Measurements from ENCODE around the gene DPP9.
A peak's percentile ranks its signal among the peaks of the same experiment; 100 is the strongest.
"Not testable (repeated sequence)": the region's sequence is repeated elsewhere in the genome, so short reads cannot be mapped to it uniquely, and the experiment has no call there.

The DPP9 gene

GRCh38 chr19:4740092-4740491 lies 16.4 kb upstream of the DPP9 start:
- no peak for DNase-seq (ENCODE audit: low read depth in 2 of 2, low spot score in 1 of 2)

GRCh38 chr19:4738734-4739133 lies 15.1 kb upstream of the DPP9 start:
- DNase-seq (ENCODE audit: low read depth in 2 of 2, low spot score in 1 of 2), result no peak

DNA sequence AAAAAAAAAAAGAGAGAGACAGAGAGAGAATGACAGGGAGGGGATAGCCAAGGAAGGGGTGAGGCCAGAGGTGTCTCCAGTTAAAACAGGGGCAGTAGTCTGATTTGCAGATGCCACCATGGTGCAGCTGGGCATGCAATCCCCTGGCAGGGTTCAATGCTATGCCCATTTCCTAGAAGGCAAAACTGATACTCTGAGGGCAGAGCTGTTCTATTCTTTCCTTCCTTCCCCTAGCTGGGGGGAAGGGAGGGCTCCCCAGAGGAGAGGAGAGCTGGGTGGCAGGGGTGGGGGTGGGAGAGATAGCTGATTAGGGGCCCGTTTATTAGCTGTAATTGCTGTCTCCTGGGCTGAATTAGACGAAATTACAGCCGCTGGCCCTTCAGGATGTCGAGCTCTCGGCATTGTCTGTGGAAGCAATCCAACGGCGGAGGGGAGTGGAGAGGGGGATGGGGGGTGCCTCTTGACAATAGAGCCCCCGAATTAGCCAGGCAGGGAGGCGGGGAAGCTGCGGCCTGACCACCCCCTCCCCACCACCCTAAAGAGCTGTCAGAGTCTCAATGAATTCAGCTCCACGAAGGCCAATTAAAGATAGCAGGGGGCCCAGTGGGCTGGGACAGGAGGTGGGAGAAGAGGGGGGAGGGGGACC lies 14.4 kb upstream of the DPP9 start:
- DNase-seq (ENCODE audit: low read depth in 2 of 2, low spot score in 1 of 2), result no peak

DNA sequence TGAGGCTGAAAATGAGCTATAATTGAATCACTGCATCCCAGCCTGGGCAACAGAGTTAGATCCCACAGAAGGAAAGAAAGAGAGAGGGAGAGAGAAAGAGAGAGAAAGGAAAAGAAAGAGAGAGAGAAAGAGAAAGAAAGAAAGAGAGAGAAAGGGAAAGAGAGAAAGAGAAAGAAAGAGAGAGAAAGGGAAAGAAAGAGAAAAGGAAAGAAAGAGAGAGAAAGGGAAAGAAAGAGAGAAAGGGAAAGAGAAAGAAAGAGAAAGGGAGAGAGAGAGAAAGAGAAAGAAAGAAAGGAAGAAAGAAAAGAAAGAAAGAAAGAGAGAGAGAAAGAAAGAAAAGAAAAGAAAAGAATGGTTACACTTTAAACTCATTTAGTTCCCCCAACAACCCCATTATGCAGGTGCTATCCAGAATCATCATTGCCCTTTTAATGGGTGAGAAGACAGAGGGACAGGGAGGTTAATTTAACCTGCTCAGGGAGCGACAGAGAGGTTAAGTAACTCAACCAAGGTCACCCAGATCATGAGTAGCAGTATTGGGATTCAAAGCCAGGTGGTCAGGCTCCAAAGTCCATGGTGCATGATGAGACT lies 10.2 kb upstream of the DPP9 start:
- no peak for DNase-seq (ENCODE audit: low read depth in 2 of 2, low spot score in 1 of 2)

GRCh38 chr19:4732680-4733114 lies 9.1 kb upstream of the DPP9 start:
- peak in 1 of 2 donors; percentile 37 for DNase-seq (ENCODE audit: low read depth in 2 of 2, low spot score in 1 of 2)

GRCh38 chr19:4730740-4731171 lies 7.1 kb upstream of the DPP9 start:
- peak in 1 of 2 donors; percentile 37 for DNase-seq (ENCODE audit: low read depth in 2 of 2, low spot score in 1 of 2)

GRCh38 chr19:4728871-4729270 lies 5.2 kb upstream of the DPP9 start:
- no peak for DNase-seq (ENCODE audit: low read depth in 2 of 2, low spot score in 1 of 2)

DNA sequence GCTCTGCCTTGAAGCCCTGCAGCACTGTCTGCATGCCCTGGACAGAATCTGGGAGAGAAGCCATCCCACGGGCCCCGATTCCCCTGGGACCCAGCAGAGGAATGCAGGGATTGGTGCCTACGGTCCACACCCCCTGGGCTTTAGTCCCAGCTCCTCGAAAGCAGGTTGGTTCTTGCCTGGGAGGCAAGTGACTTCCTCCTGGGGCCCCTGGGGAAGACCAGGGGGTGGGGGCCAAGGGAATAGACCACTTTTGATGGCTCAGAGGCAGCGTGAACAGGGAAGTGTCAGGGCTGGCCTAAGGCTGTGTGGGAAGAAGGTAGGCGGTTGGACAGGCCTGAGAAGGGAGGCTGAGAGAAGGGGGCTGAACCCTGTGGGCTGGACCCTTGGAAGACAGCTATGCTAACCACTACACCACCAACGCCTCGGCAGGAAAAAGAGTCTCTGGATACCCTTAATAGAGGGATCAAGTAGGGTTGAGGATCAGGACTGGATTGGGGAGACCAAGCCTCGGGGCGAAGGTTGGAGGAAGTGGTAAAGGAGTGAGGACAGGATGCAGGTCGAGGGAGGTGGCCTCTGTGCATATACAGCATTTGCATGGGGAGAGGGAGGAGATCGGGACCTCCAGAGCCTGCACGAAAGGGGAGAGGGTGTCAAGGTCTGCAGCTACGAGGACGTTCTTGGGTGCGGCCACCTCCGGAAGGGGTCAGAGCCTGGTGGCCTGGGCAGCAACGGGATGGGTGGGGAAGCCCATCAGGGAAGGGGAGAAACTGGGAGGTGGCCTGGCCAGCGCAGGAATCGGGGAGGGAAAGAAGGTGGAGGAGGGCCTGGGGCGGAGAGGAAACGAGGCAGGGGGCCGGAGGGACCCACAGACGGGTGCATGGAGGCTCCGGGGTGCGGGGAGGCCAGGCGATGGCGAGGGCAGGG lies 709 bp downstream of the DPP9 start:
- no peak for DNase-seq (ENCODE audit: low read depth in 2 of 2, low spot score in 1 of 2)

- no peak for DNase-seq (ENCODE audit: low read depth in 2 of 2, low spot score in 1 of 2)
Measured at GRCh38 chr19:4721196-4721595, 2.4 kb downstream of the DPP9 start.

- no peak for DNase-seq (ENCODE audit: low read depth in 2 of 2, low spot score in 1 of 2)
Measured at GRCh38 chr19:4720037-4720700, 3.5 kb downstream of the DPP9 start.

- DNase-seq (ENCODE audit: low read depth in 2 of 2, low spot score in 1 of 2), result no peak
Measured at GRCh38 chr19:4719499-4719866, 4.2 kb downstream of the DPP9 start.

DNA sequence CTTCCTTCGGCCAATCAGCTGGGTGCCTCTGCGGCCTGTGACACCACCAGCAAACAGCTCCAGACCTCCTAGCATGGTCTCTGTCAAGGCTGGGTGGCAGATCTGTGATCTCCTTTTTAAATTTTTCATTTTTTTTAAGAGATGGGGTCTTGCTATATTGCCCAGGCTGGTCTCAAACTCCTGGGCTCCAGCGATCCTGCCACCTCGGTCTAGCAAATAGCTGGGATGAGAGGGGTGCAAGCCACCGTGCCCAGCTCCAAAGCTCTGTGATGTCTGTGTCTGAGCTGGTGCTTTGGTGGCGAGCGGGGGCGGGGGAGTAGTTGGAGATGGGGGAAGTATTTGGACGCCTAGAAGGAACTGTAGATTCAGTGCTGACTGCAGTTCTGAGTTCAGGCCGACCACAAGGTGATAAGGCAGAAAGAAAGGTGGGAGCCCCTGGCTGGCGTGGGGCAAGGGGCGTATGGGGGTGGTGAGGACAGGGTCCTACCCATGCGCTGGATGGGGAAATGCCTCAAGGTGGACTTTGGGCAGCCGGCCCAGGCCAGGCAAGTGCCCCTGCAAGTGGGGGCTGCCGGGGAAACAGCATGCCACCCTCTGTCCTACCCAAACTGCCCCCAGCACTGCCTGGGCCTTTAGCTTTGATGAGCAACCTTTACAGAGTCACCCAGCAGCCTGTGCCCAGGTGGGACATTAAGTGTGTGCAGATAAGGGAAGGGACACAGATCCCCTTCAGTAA lies 5.5 kb downstream of the DPP9 start:
- no peak for DNase-seq (ENCODE audit: low read depth in 2 of 2, low spot score in 1 of 2)

DNA sequence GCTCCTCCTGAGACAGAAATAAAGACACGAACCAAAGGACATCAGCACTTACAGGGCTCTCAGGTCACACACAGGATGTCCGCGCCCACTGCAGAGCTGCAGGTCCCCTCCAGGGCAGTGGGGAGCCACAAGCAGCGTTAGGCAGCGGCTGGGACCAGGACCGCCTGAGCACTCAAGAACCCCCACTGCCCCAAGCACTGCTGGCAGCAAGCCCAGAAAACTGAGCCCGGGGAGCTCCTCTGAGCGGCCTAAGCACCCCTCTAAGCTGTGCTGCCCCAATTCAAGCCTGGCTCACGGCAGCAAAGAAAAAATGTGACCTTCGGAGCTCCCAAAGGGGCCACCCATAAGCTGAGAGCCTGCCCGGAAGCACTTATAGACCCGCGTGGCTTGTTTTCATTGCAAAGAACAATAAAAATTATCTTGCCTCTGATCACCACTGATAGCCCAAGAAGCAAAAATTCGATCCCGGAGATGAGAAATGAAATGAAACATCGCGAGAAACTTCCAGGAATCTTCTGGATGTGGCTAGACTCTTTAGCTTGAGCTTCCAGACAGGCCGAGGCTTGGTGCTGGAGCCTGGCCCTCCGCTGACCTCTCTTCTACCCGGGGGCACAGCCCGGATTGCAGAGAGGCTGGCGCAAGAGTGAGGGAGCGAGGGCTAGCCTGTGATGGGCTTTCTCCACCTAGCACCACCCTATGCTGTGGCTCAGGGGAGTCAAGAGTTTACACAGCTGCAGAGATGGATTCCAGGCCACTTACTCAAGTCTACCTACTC lies 6.3 kb downstream of the DPP9 start:
- no peak for DNase-seq (ENCODE audit: low read depth in 2 of 2, low spot score in 1 of 2)

- no peak for DNase-seq (ENCODE audit: low read depth in 2 of 2, low spot score in 1 of 2)
Measured at GRCh38 chr19:4715529-4716221, 8.0 kb downstream of the DPP9 start.

DNA sequence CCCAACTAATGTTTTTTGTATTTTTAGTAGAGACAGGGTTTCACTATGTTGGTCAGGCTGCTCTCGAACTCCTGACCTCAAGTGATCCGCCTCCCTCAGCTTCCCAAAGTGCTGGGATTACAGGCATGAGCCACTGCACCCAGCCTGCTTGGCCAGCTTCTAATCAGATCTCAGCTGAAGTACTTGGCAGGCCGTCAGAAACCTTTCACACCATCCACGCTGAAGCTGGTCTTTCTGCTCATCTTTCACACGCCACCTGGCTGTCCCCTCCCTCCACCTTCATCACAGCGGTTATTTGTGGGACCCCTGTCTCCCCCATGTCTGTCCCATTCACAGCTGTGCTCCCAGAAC lies 8.5 kb downstream of the DPP9 start:
- not testable (repeated sequence) for DNase-seq (ENCODE audit: low read depth in 2 of 2, low spot score in 1 of 2)

- DNase-seq (ENCODE audit: low read depth in 2 of 2, low spot score in 1 of 2), result no peak
Measured at GRCh38 chr19:4714016-4714415, 9.6 kb downstream of the DPP9 start.

- no peak for DNase-seq (ENCODE audit: low read depth in 2 of 2, low spot score in 1 of 2)
Measured at GRCh38 chr19:4713384-4713951, 10.2 kb downstream of the DPP9 start.

DNA sequence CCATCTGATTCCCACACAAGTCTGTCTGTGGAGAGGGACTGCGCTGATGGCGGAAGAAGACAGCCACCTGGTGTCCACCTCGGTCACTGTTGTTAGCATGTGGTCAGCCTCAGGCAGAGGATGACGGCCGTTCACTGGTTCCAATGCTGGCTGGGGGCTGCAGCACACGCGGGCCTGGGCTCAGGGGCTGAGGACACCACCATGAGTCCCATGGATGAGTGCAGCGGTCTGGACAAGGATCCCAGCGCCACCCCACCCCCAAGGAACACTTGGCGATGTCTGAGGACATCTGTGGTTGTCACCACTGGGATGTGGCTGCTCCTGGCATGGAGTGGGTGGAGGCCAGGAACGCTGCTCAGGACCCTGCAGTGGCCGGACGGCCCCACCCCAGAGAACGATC lies 10.9 kb downstream of the DPP9 start:
- no peak for DNase-seq (ENCODE audit: low read depth in 2 of 2, low spot score in 1 of 2)

GRCh38 chr19:4711211-4711610 lies 12.4 kb downstream of the DPP9 start:
- no peak for DNase-seq (ENCODE audit: low read depth in 2 of 2, low spot score in 1 of 2)

All from stimulated activated CD8-positive, alpha-beta memory T cell treated with anti-CD3 and anti-CD28 coated beads, Interleukin-4, amount 100 ng/mL, for 1 hour (primary cell).